UCSD-AML1 (cell line): ENCODE results near the gene NCAM2.
"Not testable (repeated sequence)": the region's sequence is repeated elsewhere in the genome, so short reads cannot be mapped to it uniquely, and the experiment has no call there.

Source experiments
- DNase-seq: peaks from one replicate; lab custom pipeline; 2025; ENCODE audit not compliant: unreplicated experiment; lab: John Stamatoyannopoulos, UW

Gene NCAM2

GRCh38 chr21:21101911-21102310, 103.7 kb downstream of the NCAM2 start:
- DNase-seq, result no peak

- DNase-seq, result no peak
Observed at GRCh38 chr21:21102896-21103295, 104.7 kb downstream of the NCAM2 start.

- DNase-seq, result no peak
Observed at GRCh38 chr21:21103692-21104091, 105.5 kb downstream of the NCAM2 start.

GRCh38 chr21:21109736-21110135, 111.5 kb downstream of the NCAM2 start:
- DNase-seq, result no peak

GRCh38 chr21:21111309-21111920, 113.2 kb downstream of the NCAM2 start:
- DNase-seq, result no peak

- no peak for DNase-seq
Observed at GRCh38 chr21:21114461-21114860, 116.3 kb downstream of the NCAM2 start.

GRCh38 chr21:21119091-21119490, 120.9 kb downstream of the NCAM2 start:
- no peak for DNase-seq

- no peak for DNase-seq
Observed at GRCh38 chr21:21122680-21123079, 124.5 kb downstream of the NCAM2 start.

- DNase-seq, result no peak
Observed at GRCh38 chr21:21132390-21132789, 134.2 kb downstream of the NCAM2 start.

- no peak for DNase-seq
Observed at GRCh38 chr21:21137986-21138385, 139.8 kb downstream of the NCAM2 start.

- DNase-seq, result no peak
Observed at GRCh38 chr21:21146587-21147373, 148.6 kb downstream of the NCAM2 start.

GRCh38 chr21:21147374-21147745, 149.2 kb downstream of the NCAM2 start:
- DNase-seq, result no peak

GRCh38 chr21:21148009-21148408, 149.8 kb downstream of the NCAM2 start:
- DNase-seq, result no peak

- no peak for DNase-seq
Observed at GRCh38 chr21:21148514-21148913, 150.3 kb downstream of the NCAM2 start.

GRCh38 chr21:21149445-21149844, 151.2 kb downstream of the NCAM2 start:
- DNase-seq, result not testable (repeated sequence)

GRCh38 chr21:21151231-21151630, 153.0 kb downstream of the NCAM2 start:
- DNase-seq, result no peak

- no peak for DNase-seq
Observed at GRCh38 chr21:21156397-21156796, 158.2 kb downstream of the NCAM2 start.

GRCh38 chr21:21156957-21157356, 158.7 kb downstream of the NCAM2 start:
- DNase-seq, result no peak

GRCh38 chr21:21158376-21158918, 160.2 kb downstream of the NCAM2 start:
- no peak for DNase-seq

GRCh38 chr21:21159253-21159899, 161.2 kb downstream of the NCAM2 start:
- DNase-seq, result no peak

GRCh38 chr21:21162786-21163185, 164.6 kb downstream of the NCAM2 start:
- no peak for DNase-seq

GRCh38 chr21:21163904-21164303, 165.7 kb downstream of the NCAM2 start:
- DNase-seq, result peak; percentile 20
